NCI-H460 (cell line): ENCODE data around the gene GID4. TPM values are rescaled to one million over a fixed set of nuclear protein-coding genes. Genes with fewer than 3 reads are reported as not detected.
A peak's percentile ranks its signal among the peaks of the same experiment; 100 is the strongest.

Source experiments
- DNase-seq: peaks from one replicate; pipeline ENCODE4 v3.0.0-alpha.2; 2016; ENCODE audit warnings: low read depth; ENCODE audit errors: extremely low read depth
- total RNA-seq: library from RNA; depleted of rRNA; stranded (reverse); fragments of >200 nt; shearing (Covaris generic); gene quantifications from 2 replicates; pipeline ENCODE4 v1.2.3, GENCODE V29; 2014

GID4 gene
- total RNA-seq, 1 experiment from 2014 or later = 14.8 TPM

DNA sequence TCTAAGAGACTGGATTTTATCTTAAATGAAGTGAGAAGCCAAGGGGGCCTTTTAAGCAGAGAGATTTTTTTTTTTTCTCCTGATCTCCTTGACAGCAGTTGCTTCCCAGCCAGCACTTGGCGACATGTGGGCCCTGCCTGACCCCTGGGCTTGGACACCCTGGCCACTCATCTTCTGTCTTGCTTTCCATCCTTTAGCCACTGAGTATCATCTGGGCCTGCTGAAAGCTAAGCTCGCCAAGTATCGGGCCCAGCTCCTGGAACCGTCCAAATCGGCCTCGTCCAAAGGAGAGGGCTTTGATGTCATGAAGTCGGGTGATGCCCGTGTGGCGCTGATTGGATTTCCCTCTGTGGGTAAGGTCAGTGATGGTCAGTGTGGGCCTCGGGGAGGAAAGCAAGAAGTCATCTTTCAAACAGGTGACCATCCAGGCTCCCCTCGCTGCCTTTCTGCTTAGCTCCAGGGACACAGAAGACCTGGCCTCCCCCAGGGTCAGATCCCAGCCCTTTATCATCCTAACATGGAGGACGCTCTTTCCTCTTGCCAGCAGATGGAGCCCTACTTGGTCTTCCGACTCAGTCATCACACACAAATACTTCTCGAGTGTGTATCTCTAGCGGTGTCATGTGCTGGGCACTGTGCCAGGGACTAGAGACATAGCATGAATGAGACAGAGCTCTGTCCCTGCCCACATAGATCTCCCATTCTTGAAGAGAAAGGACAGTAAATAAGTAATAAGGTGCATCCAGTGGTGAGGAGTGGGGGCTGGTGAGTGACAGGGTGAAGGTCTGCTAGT lies 54.6 kb downstream of the GID4 start:
- DNase-seq = peak; percentile 29

DNA sequence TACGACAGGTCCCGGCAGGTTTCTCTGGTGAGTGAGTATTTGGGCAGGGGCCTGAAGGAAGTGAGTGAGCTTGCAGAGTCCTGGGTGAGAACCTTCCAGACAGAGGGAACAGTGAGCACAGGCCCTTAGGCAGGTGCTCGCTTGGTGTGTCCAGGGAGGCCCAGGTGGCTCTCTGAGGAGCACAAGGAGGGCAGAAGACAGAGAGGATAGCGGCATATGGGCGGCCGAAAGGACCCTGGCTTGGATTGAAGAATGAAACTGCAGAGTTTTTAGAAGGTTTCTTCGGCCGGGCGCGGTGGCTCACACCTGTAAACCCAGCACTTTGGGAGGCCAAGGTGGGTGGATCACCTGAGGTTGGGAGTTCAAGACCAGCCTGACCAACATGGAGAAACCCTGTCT lies 55.2 kb downstream of the GID4 start:
- DNase-seq = no peak

DNA sequence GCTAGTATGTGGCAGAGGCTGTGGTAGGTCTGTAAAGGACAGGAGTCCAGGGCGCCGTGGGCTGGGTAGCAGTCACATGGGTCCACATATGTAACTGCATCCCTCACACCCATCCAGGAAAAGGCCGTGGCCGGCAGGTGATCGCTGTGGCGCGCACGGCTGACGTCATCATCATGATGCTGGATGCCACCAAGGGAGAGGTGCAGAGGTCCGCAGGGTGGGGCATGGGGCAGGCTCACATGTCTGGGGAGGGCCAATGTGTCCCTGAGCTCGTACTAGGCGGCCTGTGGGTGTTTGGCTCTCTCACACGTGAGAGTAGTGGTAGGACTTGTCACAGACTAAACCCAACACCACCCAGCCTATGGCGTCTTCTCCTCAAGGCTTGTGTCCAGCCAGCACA lies 60.3 kb downstream of the GID4 start:
- no peak for DNase-seq

DNA sequence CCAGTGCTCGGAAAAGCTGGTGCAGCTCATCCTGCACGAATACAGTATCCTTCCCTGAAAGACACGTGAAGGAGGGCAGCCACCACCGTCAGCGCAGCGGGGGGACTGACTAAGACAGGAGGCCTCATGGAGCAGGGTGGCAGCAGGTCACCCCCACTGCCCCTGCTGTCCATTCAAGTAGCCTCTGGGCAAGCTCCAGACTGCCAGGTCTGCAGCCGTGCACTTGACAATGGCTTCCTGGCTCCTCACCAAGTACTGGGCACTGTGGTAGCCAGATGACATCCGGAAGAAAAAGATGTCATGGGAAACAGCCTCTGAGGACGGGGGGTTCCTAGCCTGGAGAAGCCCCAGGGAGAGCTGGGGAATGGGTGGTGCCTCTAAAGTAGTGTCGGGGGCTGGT lies 61.4 kb downstream of the GID4 start:
- no peak for DNase-seq

DNA sequence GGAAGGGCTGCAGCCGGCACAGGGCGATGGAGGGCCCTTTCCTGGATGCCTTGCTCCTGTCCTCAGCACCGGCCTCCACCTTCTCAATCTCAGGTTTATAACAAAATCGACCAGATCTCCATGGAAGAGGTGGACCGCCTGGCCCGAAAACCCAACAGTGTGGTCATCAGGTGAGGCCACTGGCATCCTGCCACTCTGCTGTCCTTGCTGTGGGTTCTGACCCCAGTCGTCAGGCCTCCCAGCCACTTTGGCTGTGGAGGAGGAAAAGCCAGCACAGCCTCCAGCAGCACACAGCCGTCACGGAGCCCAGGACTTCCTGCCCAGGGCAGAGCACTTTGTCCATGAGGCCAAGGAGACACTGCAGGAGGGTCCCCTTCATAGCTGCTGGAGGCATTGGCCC lies 62.6 kb downstream of the GID4 start:
- DNase-seq = no peak

DNA sequence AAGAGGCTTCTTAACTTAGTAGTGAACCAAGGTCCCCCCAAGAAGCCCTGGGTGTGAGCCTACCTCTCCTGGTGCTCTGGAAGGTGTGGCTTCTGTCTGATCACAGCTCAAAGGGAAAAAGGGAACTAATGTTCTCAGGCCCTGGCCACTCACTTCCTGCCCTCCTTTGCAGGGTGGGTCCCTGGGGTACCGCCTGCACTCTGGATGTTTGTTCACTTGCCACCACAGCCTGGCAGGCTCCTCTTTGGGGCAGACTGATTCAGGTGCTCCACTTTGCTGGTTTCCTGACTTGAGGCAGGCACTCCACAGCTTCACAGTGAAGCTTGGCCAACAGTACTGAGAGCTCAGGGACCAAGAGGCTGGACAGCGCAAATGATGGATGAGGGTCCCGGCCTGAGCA lies 63.4 kb downstream of the GID4 start:
- no peak for DNase-seq

DNA sequence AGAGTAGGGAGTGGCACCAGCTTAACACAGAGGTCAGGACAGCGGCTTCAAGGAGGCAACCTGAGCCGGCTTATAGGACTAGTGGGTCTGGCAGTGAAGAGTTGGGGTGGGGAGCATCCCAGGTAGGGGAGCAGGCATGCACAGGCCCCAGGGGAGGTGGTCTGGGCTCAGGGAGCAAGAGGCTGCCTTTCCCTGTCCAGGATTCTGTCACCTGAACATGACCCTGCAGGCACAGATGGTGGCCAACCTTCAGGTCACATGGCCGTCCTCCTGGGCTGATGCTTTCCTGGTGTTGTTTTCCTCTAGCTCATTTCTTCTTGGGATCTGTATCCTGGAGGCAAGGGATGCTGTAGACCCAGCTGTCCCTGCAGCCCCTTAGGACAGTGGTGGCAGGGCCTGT lies 65.8 kb downstream of the GID4 start:
- no peak for DNase-seq

DNA sequence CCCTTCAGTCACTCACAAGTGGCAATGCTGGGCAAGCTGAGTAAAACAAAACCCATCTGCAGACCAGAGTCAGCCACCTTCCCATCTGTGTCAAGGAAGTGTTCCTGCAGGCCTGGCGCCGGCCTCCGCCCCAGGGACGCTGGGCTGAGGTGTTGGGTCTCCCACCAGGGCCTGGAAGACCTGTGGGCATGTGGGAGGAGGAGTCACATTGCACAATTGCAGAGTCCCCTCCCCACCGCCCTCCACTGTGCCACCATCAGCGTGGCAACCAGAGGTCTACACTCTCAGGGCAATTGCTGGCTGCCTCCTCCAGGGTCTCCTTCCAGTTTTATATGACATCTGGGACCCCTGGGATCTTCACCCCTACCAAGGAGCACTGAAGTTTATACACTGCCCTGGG lies 66.4 kb downstream of the GID4 start:
- no peak for DNase-seq

DNA sequence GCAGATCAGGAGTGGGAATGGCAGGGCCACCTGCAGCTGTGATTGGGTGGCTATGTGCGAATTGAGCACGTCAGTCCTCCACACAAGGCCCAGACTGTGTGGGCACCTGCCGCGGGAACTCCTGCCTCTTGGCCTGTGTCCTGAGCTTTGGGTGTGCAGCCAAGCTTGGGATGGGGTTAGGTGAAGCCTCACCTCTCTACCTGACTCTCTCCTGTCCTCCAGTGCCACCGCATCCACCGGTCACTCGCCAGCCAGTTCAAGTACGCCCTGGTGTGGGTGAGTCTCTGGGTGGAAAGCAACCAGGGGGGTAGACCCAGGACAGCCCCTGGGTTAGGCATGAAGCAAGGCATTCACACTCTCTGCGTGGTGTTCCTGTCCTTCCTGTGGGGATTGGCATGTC lies 67.0 kb downstream of the GID4 start:
- DNase-seq = no peak

DNA sequence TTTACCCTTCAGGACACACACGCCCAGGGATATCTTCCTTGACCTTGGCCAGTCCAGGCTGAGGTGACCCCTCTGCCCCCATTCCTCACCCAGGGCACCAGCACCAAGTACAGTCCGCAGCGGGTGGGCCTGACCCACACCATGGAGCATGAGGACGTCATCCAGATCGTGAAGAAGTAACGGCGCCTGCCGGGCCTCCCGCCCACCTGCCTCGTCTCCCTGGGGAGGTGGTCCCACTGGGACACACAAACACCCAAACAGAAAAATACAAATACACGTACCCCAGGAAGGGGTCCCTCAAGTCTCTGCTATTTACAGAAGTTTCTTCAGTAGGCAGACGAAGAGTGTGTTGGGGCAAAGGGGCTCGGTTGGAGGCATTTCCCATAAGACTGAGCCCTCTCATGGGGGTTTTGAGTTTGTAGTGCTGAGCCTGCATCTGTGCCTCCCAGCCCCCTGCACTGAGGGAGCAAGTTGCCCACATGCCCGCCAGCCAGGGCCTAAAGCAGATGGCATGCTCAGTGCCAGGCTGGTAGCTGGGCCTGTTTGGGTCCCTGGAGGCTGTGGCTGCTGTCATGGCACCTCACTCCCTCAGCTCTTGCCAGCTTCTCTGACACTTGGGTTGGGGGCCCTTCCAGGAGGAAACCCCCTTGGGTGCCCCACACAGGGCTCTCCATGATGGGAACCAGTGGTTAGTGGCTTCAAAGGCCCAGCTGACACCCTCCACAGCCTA lies 68.0 kb downstream of the GID4 start:
- no peak for DNase-seq

DNA sequence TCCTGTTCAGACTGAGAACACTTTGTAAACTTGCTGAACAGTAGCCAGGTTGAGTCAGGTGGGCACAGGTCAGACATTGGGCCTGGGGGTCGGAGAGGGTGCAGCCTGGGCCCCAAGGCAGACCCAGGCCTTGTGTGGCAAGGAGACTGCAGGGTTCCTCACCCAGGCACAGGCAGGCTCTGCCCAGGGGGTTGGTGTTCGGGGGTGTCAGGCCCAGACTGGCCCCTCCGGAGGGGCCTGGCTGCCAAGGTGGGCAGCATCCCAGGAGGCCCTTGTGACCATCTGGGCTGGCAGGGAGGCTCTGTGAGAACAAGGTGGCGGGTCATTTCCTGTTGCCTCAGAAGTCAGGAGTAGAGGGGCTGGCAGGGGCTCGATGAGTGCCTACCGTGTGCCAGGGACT lies 68.8 kb downstream of the GID4 start:
- no peak for DNase-seq

DNA sequence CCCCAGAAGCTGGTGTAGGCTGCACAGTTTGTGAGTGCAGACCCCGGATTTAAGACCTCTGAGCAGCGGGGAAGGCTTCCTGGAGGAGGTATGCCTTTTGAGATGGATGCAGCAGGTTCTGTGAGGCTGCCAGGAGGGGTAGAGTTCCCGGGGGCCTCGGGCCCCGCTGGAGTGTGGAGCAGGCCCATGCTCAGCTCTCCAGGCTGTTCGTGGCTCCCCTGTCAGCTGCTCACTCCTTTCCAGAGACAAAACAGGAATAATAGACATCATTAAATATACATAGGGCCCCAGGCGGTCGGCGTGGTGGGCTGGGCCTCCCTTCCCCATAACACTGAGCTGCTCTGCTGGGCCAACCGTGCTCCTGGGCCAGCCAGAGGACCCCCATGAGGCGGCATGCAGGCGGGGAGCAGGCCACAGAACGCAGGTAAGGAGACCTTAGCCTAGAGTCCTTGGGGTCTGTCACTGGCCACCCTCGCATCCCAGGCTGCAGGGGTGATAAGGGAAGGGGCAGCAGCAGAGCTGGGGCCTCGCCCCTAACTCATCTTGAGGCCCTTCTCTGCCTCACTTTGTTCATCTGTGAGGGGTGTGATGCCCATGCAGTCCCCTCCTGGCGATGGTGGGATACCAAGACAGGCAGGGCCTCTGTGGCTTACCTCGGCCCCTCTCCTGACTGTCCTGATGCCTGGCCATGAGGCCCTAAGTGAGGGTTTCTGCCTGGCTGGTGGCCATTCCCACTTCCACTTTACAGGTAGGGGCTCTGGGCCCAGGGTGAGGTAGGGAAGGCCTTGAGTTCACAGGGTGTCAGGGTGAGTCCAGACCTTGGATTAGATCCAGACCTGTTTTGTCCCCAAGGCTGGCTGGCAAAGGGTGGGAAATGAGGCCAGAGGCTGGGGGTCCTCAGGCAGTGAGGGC lies 69.4 kb downstream of the GID4 start, which contains the start of gene MYO15A:
Gene MYO15A (plus strand): TSS at position 356 of the 912 bp plus-strand sequence. CDS start 10,045 bp downstream, outside the sequence.
- no peak for DNase-seq

DNA sequence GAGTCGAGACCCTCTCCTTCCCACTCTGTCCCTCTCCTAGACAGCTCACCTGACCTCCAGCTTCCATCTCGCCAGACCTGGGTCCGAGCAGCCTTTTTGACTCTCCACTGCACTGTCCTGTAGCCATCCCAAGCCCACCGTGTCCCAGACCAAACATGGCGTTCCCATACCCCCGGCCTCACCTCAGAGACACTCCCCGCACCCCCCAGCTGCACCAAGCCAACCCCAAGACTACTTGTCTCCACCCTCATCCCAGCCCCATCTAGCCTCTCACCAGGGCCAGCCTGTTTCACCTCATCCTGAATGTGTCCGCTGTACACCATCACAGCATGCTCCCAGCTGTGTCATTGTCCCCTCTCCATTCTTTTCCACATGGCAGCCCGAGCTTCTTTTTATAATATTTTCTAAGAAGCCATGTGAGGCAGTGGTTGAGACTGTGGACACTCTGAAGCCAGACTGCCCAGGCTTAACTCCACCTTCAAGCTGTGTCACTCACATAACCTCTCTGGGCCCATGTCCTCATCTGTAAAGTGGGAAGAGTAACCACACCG lies 70.8 kb downstream of the GID4 start:
- no peak for DNase-seq

DNA sequence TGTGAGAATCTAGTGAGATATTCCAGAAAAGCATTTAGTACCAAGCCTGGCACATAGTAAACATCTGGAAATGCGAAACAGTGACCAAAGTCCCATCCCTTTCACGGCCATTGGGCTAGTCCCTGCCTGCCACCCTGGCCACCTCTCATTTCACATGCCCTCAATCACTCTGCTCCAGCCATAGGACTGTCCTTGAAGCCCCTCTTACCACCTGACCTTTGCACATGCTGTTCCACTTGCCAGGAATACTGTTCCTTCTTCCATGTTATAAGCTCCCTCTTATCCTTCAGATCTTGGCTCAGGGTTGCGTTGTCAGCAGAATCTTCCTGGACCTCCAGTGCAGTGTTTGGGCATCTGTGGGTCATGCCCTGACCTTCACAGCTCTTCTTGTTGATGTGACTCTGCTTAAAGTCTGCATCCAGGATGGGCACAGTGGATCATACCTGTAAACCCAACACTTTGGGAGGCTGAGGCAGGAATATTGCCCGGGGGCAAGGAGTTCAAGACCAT lies 71.5 kb downstream of the GID4 start:
- no peak for DNase-seq

DNA sequence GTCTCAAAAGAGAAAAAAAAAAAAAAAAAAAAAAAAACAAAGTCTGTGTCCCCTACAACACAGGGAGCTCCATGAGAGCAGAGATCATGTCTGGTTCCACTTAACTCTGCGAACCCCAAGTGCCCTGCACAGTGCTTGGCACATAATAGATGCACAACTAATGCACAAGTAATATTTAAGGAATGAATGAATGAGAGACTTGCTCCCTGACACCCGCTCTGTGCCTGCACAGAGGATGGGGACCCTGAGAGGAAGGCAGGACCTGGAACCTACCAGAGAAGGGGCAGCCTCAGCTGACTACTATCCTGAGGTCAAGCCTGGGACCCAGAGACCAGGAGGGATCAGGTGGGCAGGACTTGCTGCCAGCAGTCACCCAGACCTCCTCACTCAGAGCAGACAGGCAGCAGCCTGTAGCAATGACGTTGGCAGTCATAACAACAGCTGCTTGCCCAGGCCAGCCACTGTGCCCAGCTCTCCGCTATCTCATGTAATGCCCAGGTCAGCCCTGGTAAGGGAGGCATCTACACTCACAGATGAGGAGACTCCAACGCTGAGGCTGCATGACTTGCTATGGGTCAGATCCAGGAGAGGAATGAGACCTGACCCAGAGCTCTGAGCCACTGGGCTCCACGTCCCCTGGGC lies 72.2 kb downstream of the GID4 start:
- no peak for DNase-seq

DNA sequence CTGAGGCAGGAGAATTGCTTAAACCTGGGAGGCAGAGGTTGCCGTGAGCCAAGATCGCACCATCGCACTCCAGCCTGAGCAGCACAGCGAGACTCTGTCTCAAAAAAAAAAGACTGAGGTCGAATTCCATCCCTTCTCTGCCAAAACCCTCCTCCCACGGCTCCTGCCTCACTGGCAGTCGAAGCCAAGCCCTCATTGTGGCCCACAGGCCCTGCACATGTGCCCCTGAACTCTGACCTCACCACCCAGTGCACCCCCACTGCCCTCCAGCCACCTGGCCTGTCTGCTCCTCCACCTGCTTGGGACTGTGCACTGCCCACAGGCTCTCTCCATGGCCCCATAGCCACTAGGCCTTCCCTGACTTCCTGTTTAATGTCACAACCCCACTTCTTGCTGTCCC lies 76.3 kb downstream of the GID4 start:
- no peak for DNase-seq

DNA sequence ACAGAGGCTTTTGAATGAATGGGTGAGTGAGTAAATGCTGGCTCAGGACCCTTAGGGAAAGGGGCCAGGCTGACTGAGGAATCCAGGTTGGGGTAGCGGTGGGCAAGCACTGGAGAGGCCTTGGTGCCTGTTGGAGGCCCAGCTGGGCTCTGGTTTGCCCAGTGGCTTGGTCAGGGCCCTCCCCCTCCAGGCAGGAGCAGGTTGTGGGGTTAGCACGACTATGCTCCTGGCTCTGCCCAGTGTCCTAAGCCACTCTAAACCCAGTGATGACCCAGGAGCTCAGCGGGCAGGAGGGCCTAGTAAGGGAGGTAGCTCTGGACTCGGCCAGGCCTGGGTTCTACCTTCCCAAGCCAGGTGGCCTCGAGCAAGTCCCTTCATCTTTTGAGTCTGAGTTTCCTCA lies 76.9 kb downstream of the GID4 start:
- DNase-seq = no peak

DNA sequence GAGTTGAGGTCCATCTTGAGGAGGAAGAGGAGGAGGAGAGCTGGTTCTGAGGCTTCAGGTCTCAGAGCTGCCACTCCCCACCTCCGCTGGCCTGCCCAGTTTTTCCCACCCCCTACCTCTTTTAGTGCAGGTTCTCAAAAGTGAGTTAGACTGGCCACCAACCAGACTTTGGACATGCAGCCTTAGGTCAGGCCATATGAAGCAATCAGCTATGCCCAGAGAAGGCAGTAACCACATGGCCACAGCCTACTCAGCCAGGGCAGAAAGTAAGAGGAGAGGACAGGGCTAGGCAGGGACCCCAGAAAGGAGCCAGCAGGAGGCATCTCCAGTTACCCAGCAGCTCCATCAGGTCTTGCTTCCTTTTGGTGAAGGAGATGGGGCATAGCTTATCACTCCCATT lies 78.3 kb downstream of the GID4 start:
- DNase-seq = no peak
